Measurements from ENCODE around the gene STAG1. TPM values are rescaled to one million over a fixed set of nuclear protein-coding genes. Genes with fewer than 3 reads are reported as not detected.

STAG1 gene
- total RNA-seq, 1 donor from 2014 or later, result 24.1 TPM

- Histone ChIP-seq H3K9ac (ENCODE audit: low read length) (no peak overlapping the region), H3K27ac (ENCODE audit: low read depth, low read length) (no peak overlapping the region), H3K4me3 (ENCODE audit: insufficient read depth, low read depth, low read length) (no peak overlapping the region), H3K4me1 (ENCODE audit: insufficient read depth, low read length) (no peaks in the 10 kb centered on the region), H4K20me1 (ENCODE audit: insufficient read depth, low read length) (peaks cover 28% of the 10 kb centered on the region), H3K79me2 (ENCODE audit: insufficient read depth, low read length) (peaks cover 89% of the 10 kb centered on the region), H3K27me3 (ENCODE audit: insufficient read depth, low read length) (no peaks in the 10 kb centered on the region), H2AFZ (ENCODE audit: low read depth, low read length) (no peak overlapping the region), H3K4me2 (ENCODE audit: low read length) (no peak overlapping the region), H3K9me3 (ENCODE audit: insufficient read depth, low read depth, low read length) (no peaks in the 10 kb centered on the region), H3K36me3 (ENCODE audit: insufficient read depth, low read length) (no peaks in the 10 kb centered on the region)
- peaks cover 5% of the 10 kb centered on the region for H3K4me1 Mint-ChIP-seq (ENCODE audit: low read depth, unreplicated experiment)
- DNase-seq (ENCODE audit: low read depth) (no peak), FAIRE-seq (no peak)
- H3K27me3 Mint-ChIP-seq (ENCODE audit: low read depth, unreplicated experiment), result no peaks in the 10 kb centered on the region
- no peak overlapping the region for H3K4me3 Mint-ChIP-seq (ENCODE audit: unreplicated experiment)
- no peak overlapping the region for H3K27ac Mint-ChIP-seq (ENCODE audit: unreplicated experiment)
- H3K9me3 Mint-ChIP-seq (ENCODE audit: unreplicated experiment), result no peaks in the 10 kb centered on the region
- TF ChIP-seq EZH2 (IDR thresholded peaks at IDR 0.05; ENCODE audit: insufficient read depth, low read length), result no peak
- TF ChIP-seq CTCF (IDR thresholded peaks at IDR 0.05; ENCODE audit: insufficient read depth, low read depth, low read length), result no peak
- H3K36me3 Mint-ChIP-seq (ENCODE audit: low read depth, unreplicated experiment), result no peaks in the 10 kb centered on the region
Measured at GRCh38 chr3:136676009-136676408, 76.2 kb downstream of the STAG1 start.

- no peaks in the 10 kb centered on the region for H3K4me1 ChIP-seq (ENCODE audit: insufficient read depth, low read length)
- Mint-ChIP-seq H3K4me1 (ENCODE audit: low read depth, unreplicated experiment) (peaks cover 5% of the 10 kb centered on the region), H3K27me3 (ENCODE audit: low read depth, unreplicated experiment) (no peaks in the 10 kb centered on the region), H3K36me3 (ENCODE audit: low read depth, unreplicated experiment) (no peaks in the 10 kb centered on the region), H3K27ac (ENCODE audit: unreplicated experiment) (no peak overlapping the region), H3K9me3 (ENCODE audit: unreplicated experiment) (no peaks in the 10 kb centered on the region), H3K4me3 (ENCODE audit: unreplicated experiment) (no peak overlapping the region)
- no peaks in the 10 kb centered on the region for H3K9me3 ChIP-seq (ENCODE audit: insufficient read depth, low read depth, low read length)
- H3K27me3 ChIP-seq (ENCODE audit: insufficient read depth, low read length), result no peaks in the 10 kb centered on the region
- FAIRE-seq (no peak), DNase-seq (ENCODE audit: low read depth) (no peak)
- H3K27ac ChIP-seq (ENCODE audit: low read depth, low read length), result no peak overlapping the region
- H4K20me1 ChIP-seq (ENCODE audit: insufficient read depth, low read length), result peaks cover 33% of the 10 kb centered on the region
- H3K79me2 ChIP-seq (ENCODE audit: insufficient read depth, low read length), result peaks cover 88% of the 10 kb centered on the region
- no peak overlapping the region for H2AFZ ChIP-seq (ENCODE audit: low read depth, low read length)
- H3K4me2 ChIP-seq (ENCODE audit: low read length), result no peak overlapping the region
- H3K9ac ChIP-seq (ENCODE audit: low read length), result no peak overlapping the region
- TF ChIP-seq EZH2 (IDR thresholded peaks at IDR 0.05; ENCODE audit: insufficient read depth, low read length), result no peak
- TF ChIP-seq CTCF (IDR thresholded peaks at IDR 0.05; ENCODE audit: insufficient read depth, low read depth, low read length), result no peak
- H3K4me3 ChIP-seq (ENCODE audit: insufficient read depth, low read depth, low read length), result no peak overlapping the region
- no peaks in the 10 kb centered on the region for H3K36me3 ChIP-seq (ENCODE audit: insufficient read depth, low read length)
Measured at GRCh38 chr3:136675150-136675858, 76.9 kb downstream of the STAG1 start.

GRCh38 chr3:136672457-136672856 is 79.7 kb downstream of the STAG1 start:
- no peak overlapping the region for H3K27ac Mint-ChIP-seq (ENCODE audit: unreplicated experiment)
- H3K79me2 ChIP-seq (ENCODE audit: insufficient read depth, low read length), result peaks cover 89% of the 10 kb centered on the region

More at GRCh38 chr3:136672457-136672856, 79.7 kb downstream of the STAG1 start:
- no peaks in the 10 kb centered on the region for H3K4me1 ChIP-seq (ENCODE audit: insufficient read depth, low read length)
- Mint-ChIP-seq H3K4me1 (ENCODE audit: low read depth, unreplicated experiment) (peaks cover 5% of the 10 kb centered on the region), H3K27me3 (ENCODE audit: low read depth, unreplicated experiment) (no peaks in the 10 kb centered on the region), H3K36me3 (ENCODE audit: low read depth, unreplicated experiment) (peaks cover 1% of the 10 kb centered on the region), H3K9me3 (ENCODE audit: unreplicated experiment) (no peaks in the 10 kb centered on the region), H3K4me3 (ENCODE audit: unreplicated experiment) (no peak overlapping the region)
- H3K9me3 ChIP-seq (ENCODE audit: insufficient read depth, low read depth, low read length), result no peaks in the 10 kb centered on the region
- DNase-seq (ENCODE audit: low read depth) (no peak), FAIRE-seq (no peak)
- no peak overlapping the region for H3K9ac ChIP-seq (ENCODE audit: low read length)
- H3K27me3 ChIP-seq (ENCODE audit: insufficient read depth, low read length), result no peaks in the 10 kb centered on the region
- H3K27ac ChIP-seq (ENCODE audit: low read depth, low read length), result no peak overlapping the region
- H3K36me3 ChIP-seq (ENCODE audit: insufficient read depth, low read length), result no peaks in the 10 kb centered on the region
- no peak overlapping the region for H3K4me3 ChIP-seq (ENCODE audit: insufficient read depth, low read depth, low read length)
- H2AFZ ChIP-seq (ENCODE audit: low read depth, low read length), result no peak overlapping the region
- TF ChIP-seq EZH2 (IDR thresholded peaks at IDR 0.05; ENCODE audit: insufficient read depth, low read length) (no peak), CTCF (IDR thresholded peaks at IDR 0.05; ENCODE audit: insufficient read depth, low read depth, low read length) (no peak)
- peaks cover 35% of the 10 kb centered on the region for H4K20me1 ChIP-seq (ENCODE audit: insufficient read depth, low read length)
- H3K4me2 ChIP-seq (ENCODE audit: low read length), result no peak overlapping the region

Data from astrocyte (in vitro differentiated cells and primary cell).